Activated B cell treated with CpG ODN at 0.5 μM for 24 hours (primary cell): ENCODE measurements around the gene DYNC1LI1. TPM values are rescaled to one million over a fixed set of nuclear protein-coding genes. Genes with fewer than 3 reads are reported as not detected.

Experiments
- ATAC-seq: fragments of 200-7000 bp; cut with Tn5 transposase; one replicate; pipeline ENCODE4 v1.10.0; 2021; ENCODE audit warnings: low read depth, mild to moderate bottlenecking, moderate library complexity
- CTCF ChIA-PET: fragments of 350-600 bp; sonication (Branson Sonifier 250); formaldehyde crosslinking; loops from one replicate; lab custom pipeline; 2021; ENCODE audit warnings: antibody characterized with exemption; lab: Charles Lee
- POLR2A ChIA-PET: fragments of 350-600 bp; sonication (Branson Sonifier 250); formaldehyde crosslinking; loops from one replicate; lab custom pipeline; 2021; ENCODE audit warnings: antibody characterized with exemption; lab: Charles Lee
- DNase-seq: peaks from one replicate; pipeline ENCODE4 v3.0.0; 2022
- H3K27ac Mint-ChIP-seq: one replicate; pipeline ENCODE4 v1.8.0; 2020; ENCODE audit warnings: mixed read lengths
- H3K27me3 Mint-ChIP-seq: one replicate; pipeline ENCODE4 v1.8.0; 2021; ENCODE audit warnings: mixed read lengths
- H3K36me3 Mint-ChIP-seq: one replicate; pipeline ENCODE4 v1.8.0; 2021; ENCODE audit warnings: low read depth, mixed read lengths
- H3K4me1 Mint-ChIP-seq: one replicate; pipeline ENCODE4 v1.8.0; 2021; ENCODE audit warnings: mixed read lengths
- H3K4me3 Mint-ChIP-seq: one replicate; pipeline ENCODE4 v1.8.0; 2020; ENCODE audit warnings: mild to moderate bottlenecking, mixed read lengths
- H3K9me3 Mint-ChIP-seq: one replicate; pipeline ENCODE4 v1.8.0; 2020; ENCODE audit warnings: mixed read lengths
- intact Hi-C: fragments of 100-400 bp; cut with micrococcal nuclease; formaldehyde crosslinking; loops from one replicate; pipeline ENCODE4 v1.15.1; 2024
- total RNA-seq: library from RNA; stranded (reverse); gene quantifications from 2 replicates; pipeline ENCODE4 v1.2.3, GENCODE V29; 2022
- TF ChIP-seq, protein P1 (sequence below): fragments of 200-600 bp; IDR thresholded peaks from one replicate; pipeline ENCODE4 v1.8.0; 2022; ENCODE audit warnings: antibody characterized with exemption, mild to moderate bottlenecking

DYNC1LI1 gene
- total RNA-seq, 1 donor from 2014 or later = 38.8 TPM

GRCh38 chr3:32577174-32577573 is 6.5 kb upstream of the DYNC1LI1 start:
- ChIA-PET POLR2A (no interaction called here), CTCF (interaction anchor here (1.0 to 1.1 kb wide), 2 partner anchors 19 to 185 kb away, joined by 3 read pairs; partner anchors contain the start of gene CMTM7)
- Mint-ChIP-seq H3K4me1 (peaks cover 18% of the 10 kb centered on the region), H3K9me3 (no peaks in the 10 kb centered on the region), H3K36me3 (no peaks in the 10 kb centered on the region), H3K4me3 (no peak overlapping the region), H3K27ac (peak overlapping the region; percentile 78), H3K27me3 (no peaks in the 10 kb centered on the region)
- ATAC-seq = no peak
- intact Hi-C loops = loop anchor here (10.0 kb wide), 1 partner anchor 858 kb away; no protein-coding TSS in a partner anchor
- DNase-seq = no peak
- TF ChIP-seq, protein P1, sequence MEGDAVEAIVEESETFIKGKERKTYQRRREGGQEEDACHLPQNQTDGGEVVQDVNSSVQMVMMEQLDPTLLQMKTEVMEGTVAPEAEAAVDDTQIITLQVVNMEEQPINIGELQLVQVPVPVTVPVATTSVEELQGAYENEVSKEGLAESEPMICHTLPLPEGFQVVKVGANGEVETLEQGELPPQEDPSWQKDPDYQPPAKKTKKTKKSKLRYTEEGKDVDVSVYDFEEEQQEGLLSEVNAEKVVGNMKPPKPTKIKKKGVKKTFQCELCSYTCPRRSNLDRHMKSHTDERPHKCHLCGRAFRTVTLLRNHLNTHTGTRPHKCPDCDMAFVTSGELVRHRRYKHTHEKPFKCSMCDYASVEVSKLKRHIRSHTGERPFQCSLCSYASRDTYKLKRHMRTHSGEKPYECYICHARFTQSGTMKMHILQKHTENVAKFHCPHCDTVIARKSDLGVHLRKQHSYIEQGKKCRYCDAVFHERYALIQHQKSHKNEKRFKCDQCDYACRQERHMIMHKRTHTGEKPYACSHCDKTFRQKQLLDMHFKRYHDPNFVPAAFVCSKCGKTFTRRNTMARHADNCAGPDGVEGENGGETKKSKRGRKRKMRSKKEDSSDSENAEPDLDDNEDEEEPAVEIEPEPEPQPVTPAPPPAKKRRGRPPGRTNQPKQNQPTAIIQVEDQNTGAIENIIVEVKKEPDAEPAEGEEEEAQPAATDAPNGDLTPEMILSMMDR = no peak

DNA sequence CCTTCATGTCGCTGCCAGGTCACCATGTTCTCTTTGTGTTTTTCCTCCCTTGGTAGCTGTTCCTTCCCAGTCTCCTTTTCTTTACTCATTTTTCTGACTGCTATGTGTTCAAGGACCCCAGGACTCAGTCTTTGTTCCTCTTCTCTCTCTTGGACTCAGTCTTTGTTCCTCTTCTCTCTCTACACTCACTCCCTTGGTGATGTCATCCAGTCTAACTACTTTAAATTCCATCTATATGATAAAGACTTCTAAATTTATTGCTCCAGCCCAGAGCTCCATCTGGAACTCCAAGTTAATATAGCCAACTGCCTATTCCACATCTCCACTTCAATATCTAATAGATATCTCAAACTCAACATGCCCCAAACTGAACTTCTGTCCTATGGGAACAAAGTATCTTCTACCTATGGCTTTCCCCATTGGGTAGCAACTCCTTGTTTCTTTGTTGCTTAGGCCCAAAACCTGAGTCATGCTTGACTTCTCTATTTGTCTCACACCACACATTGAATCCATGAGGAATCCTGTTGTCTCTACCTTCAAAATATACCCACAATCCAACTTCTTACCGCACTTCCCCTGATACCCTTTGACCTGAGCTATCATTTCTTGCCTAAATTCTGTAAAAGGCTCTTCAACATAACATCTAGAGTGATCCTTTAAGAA is 4.9 kb upstream of the DYNC1LI1 start:
- POLR2A ChIA-PET = interaction anchor here (0.6 kb wide), 1 partner anchor 78 kb away, joined by 5 read pairs; no protein-coding TSS in a partner anchor
- no peak overlapping the region for H3K27ac Mint-ChIP-seq
- H3K9me3 Mint-ChIP-seq = no peaks in the 10 kb centered on the region
- no peak overlapping the region for H3K4me3 Mint-ChIP-seq
- no peaks in the 10 kb centered on the region for H3K27me3 Mint-ChIP-seq
- CTCF ChIA-PET = no interaction called here
- ATAC-seq (no peak), DNase-seq (no peak)
- H3K36me3 Mint-ChIP-seq = peaks cover 2% of the 10 kb centered on the region
- H3K4me1 Mint-ChIP-seq = peaks cover 27% of the 10 kb centered on the region
- intact Hi-C loops = loop anchor here (10.0 kb wide), 1 partner anchor 859 kb away; no protein-coding TSS in a partner anchor
- TF ChIP-seq, protein P1 = no peak

GRCh38 chr3:32571192-32571485 is 481 bp upstream of the DYNC1LI1 start:
- Mint-ChIP-seq H3K27ac (peak overlapping the region; percentile 93), H3K36me3 (peaks cover 9% of the 10 kb centered on the region), H3K27me3 (no peaks in the 10 kb centered on the region), H3K4me1 (peaks cover 32% of the 10 kb centered on the region), H3K9me3 (no peaks in the 10 kb centered on the region), H3K4me3 (peak overlapping the region; percentile 94)
- ChIA-PET POLR2A (no interaction called here), CTCF (no interaction called here)
- ATAC-seq = peak; percentile 44
- no peak for DNase-seq
- TF ChIP-seq, protein P1 = no peak
- intact Hi-C loops = loop anchor here (1.0 to 10.0 kb wide), 4 partner anchors 55 to 864 kb away; no protein-coding TSS in a partner anchor

DNA sequence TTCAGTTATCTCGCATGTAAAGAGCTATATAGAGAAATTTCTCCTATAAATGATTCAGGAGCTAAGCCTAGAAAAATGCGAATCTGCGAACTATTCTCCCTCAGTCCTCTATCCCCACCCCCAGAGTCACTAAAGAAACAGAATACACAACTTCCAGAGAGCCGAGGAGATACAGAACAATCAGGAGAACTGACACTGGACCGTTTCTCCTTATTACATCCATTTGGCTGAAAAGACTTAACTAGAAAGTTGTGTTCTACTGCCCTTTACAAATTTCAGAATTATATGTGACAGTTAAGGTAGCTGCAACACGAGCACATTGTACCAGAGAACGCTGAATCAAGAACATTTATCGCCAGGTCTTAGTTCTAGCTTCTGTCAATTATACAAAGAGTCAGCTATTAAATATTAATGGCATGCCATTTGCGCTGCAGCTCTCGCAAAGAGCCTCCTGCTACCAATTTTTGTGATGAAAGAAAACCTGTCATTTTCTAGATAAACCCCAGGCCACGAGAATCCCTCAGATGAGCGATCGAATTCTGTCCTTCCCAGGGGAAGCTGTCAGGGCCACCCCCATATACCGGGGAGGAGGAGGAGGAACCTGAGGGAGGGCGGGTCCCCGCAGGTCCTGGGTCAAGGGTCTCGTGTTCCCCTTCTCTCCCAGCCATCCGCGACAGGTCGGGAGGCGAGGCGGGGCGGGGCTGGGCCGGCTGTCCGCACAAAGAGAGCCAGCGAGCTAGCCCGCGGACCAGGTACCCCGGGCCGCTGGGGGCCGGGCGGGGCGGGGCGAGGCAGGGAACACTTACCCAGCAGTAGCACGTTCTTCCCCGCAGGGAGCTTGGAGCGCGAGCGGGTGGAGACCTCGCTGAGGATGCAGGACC is 878 bp downstream of the DYNC1LI1 start:
- peak overlapping the region; percentile 72 for H3K27ac Mint-ChIP-seq
- H3K4me1 Mint-ChIP-seq = peaks cover 34% of the 10 kb centered on the region
- DNase-seq (peak; percentile 53), ATAC-seq (peak; percentile 15)
- intact Hi-C loops = loop anchor here (1.0 to 10.0 kb wide), 7 partner anchors 9 to 1037 kb away; partner anchors contain the start of genes CNOT10 and STT3B
- no peaks in the 10 kb centered on the region for H3K27me3 Mint-ChIP-seq
- ChIA-PET POLR2A (interaction anchor here (0.5 to 1.8 kb wide), 11 partner anchors 10 to 1037 kb away, joined by 3 to 8 read pairs (median 3); partner anchors contain the start of genes CMTM6, CNOT10 and STT3B), CTCF (interaction anchor here (0.8 kb wide), 1 partner anchor 86 kb away, joined by 3 read pairs; no protein-coding TSS in a partner anchor)
- TF ChIP-seq, protein P1 = no peak
- H3K9me3 Mint-ChIP-seq = no peaks in the 10 kb centered on the region
- H3K36me3 Mint-ChIP-seq = peaks cover 16% of the 10 kb centered on the region
- H3K4me3 Mint-ChIP-seq = peak overlapping the region; percentile 94
